NCI-H526 (cell line): ENCODE measurements around the gene PAK4.
"Not testable (repeated sequence)": the region's sequence is repeated elsewhere in the genome, so short reads cannot be mapped to it uniquely, and the experiment has no call there.

ENCODE experiments used
- DNase-seq, 2 experiments: peaks; one replicate each; lab custom pipeline; 2025; lab: John Stamatoyannopoulos, UW

The PAK4 gene

GRCh38 chr19:39125554-39126311 lies at the start of gene PAK4:
Gene PAK4 (plus strand): TSS chr19:39125786. CDS start chr19:39169554, 43,768 bp downstream.
- DNase-seq, result peak; percentile 97 to 99

GRCh38 chr19:39077323-39077722 lies 48.3 kb upstream of the PAK4 start:
- no peak for DNase-seq

GRCh38 chr19:39078436-39079200 lies 47.0 kb upstream of the PAK4 start:
- no peak for DNase-seq

GRCh38 chr19:39080431-39080830 lies 45.2 kb upstream of the PAK4 start:
- peak; percentile 88 to 93 for DNase-seq

GRCh38 chr19:39082167-39082566 lies 43.4 kb upstream of the PAK4 start:
- DNase-seq, result no peak

- no peak for DNase-seq
Observed at GRCh38 chr19:39082745-39083598, 42.6 kb upstream of the PAK4 start.

GRCh38 chr19:39083599-39083982 lies 42.0 kb upstream of the PAK4 start:
- peak in 1 of 2 experiments; percentile 41 for DNase-seq

GRCh38 chr19:39083983-39084731 lies 41.4 kb upstream of the PAK4 start, which contains the start of gene ACP7:
Gene ACP7 (plus strand): TSS chr19:39084368. CDS start chr19:39085270, 902 bp downstream.
- DNase-seq, result peak in 1 of 2 experiments; percentile 71

GRCh38 chr19:39084732-39085080 lies 40.9 kb upstream of the PAK4 start:
- DNase-seq, result no peak

- no peak for DNase-seq
Observed at GRCh38 chr19:39085392-39085791, 40.2 kb upstream of the PAK4 start.

- no peak for DNase-seq
Observed at GRCh38 chr19:39086386-39086785, 39.2 kb upstream of the PAK4 start.

- no peak for DNase-seq
Observed at GRCh38 chr19:39087907-39088686, 37.5 kb upstream of the PAK4 start.

GRCh38 chr19:39090016-39090415 lies 35.6 kb upstream of the PAK4 start:
- not testable (repeated sequence) for DNase-seq

GRCh38 chr19:39090881-39091280 lies 34.7 kb upstream of the PAK4 start:
- no peak for DNase-seq

- DNase-seq, result not testable (repeated sequence)
Observed at GRCh38 chr19:39095799-39096540, 29.6 kb upstream of the PAK4 start.

GRCh38 chr19:39097299-39097698 lies 28.3 kb upstream of the PAK4 start:
- no peak for DNase-seq

GRCh38 chr19:39097721-39098120 lies 27.9 kb upstream of the PAK4 start:
- no peak for DNase-seq

GRCh38 chr19:39098365-39099269 lies 27.0 kb upstream of the PAK4 start:
- no peak for DNase-seq

- DNase-seq, result peak in 1 of 2 experiments; percentile 31
Observed at GRCh38 chr19:39099341-39099740, 26.2 kb upstream of the PAK4 start.
